H9 (cell line): ENCODE data around the gene AP2A1. TPM values are rescaled to one million over a fixed set of nuclear protein-coding genes. Genes with fewer than 3 reads are reported as not detected.

Experiments
- DNase-seq: peaks from one replicate; pipeline ENCODE4 v3.0.0-alpha.2; 2017
- H2AFZ ChIP-seq: one replicate; pipeline ENCODE4 v1.6.1; 2013; ENCODE audit warnings: mild to moderate bottlenecking, low read length, control low read depth, moderate library complexity
- H2AK5ac ChIP-seq: 2 replicates; pipeline ENCODE4 v1.6.1; 2013; ENCODE audit warnings: low read length, control low read depth, mixed read lengths; ENCODE audit not compliant: insufficient read length
- H2BK120ac ChIP-seq: one replicate; pipeline ENCODE4 v1.6.1; 2013; ENCODE audit warnings: low read depth, mild to moderate bottlenecking, low read length, control low read depth, inconsistent platforms; ENCODE audit not compliant: poor library complexity, severe bottlenecking
- H2BK12ac ChIP-seq: 2 replicates; pipeline ENCODE4 v1.6.1; 2013; ENCODE audit warnings: low read length, control low read depth, mixed read lengths, low read depth; ENCODE audit not compliant: insufficient read length
- H2BK15ac ChIP-seq: 2 replicates; pipeline ENCODE4 v1.6.1; 2013; ENCODE audit warnings: low read depth, low read length, control low read depth
- H2BK20ac ChIP-seq: one replicate; pipeline ENCODE4 v1.6.1; 2013; ENCODE audit warnings: low read depth, mild to moderate bottlenecking, low read length, control low read depth, inconsistent platforms; ENCODE audit not compliant: poor library complexity, severe bottlenecking
- H2BK5ac ChIP-seq: 2 replicates; pipeline ENCODE4 v1.6.1; 2013; ENCODE audit warnings: low read length, control low read depth, mixed read lengths; ENCODE audit not compliant: insufficient read length
- H3K14ac ChIP-seq: 2 replicates; pipeline ENCODE4 v1.6.1; 2013; ENCODE audit warnings: low read length, control low read depth; ENCODE audit not compliant: insufficient read depth
- H3K18ac ChIP-seq: 2 replicates; pipeline ENCODE4 v1.6.1; 2013; ENCODE audit warnings: low read depth, mild to moderate bottlenecking, mixed read lengths, low read length, control low read depth; ENCODE audit not compliant: insufficient read length
- H3K23ac ChIP-seq: 2 replicates; pipeline ENCODE4 v1.6.1; 2013; ENCODE audit warnings: low read length, control low read depth, mixed read lengths, low read depth; ENCODE audit not compliant: insufficient read length
- H3K23me2 ChIP-seq: 2 replicates; pipeline ENCODE4 v1.6.1; 2013; ENCODE audit warnings: low read depth, mild to moderate bottlenecking, mixed read lengths, low read length, control low read depth; ENCODE audit not compliant: insufficient read length, poor library complexity, severe bottlenecking
- H3K27ac ChIP-seq: 2 replicates; pipeline ENCODE4 v1.5.1; 2013; ENCODE audit warnings: low read length, control low read depth, mixed read lengths, low read depth; ENCODE audit not compliant: insufficient read length
- H3K27me3 ChIP-seq: 2 replicates; pipeline ENCODE4 v1.6.1; 2013; ENCODE audit warnings: low read length, control low read depth, inconsistent platforms; ENCODE audit not compliant: insufficient read depth
- H3K4ac ChIP-seq: 2 replicates; pipeline ENCODE4 v1.6.1; 2013; ENCODE audit warnings: low read depth, mild to moderate bottlenecking, control low read depth, inconsistent platforms, low read length, moderate library complexity
- H3K4me1 ChIP-seq: 2 replicates; pipeline ENCODE4 v1.6.1; 2013; ENCODE audit warnings: low read length, control low read depth, inconsistent platforms; ENCODE audit not compliant: insufficient read depth
- H3K4me2 ChIP-seq: 2 replicates; pipeline ENCODE4 v1.6.1; 2013; ENCODE audit warnings: low read length, control low read depth, mixed read lengths; ENCODE audit not compliant: insufficient read length, insufficient read depth
- H3K56ac ChIP-seq: 2 replicates; pipeline ENCODE4 v1.6.1; 2013; ENCODE audit warnings: low read depth, mild to moderate bottlenecking, mixed read lengths, low read length, control low read depth; ENCODE audit not compliant: insufficient read length
- H3K79me1 ChIP-seq: 2 replicates; pipeline ENCODE4 v1.6.1; 2013; ENCODE audit warnings: low read depth, mild to moderate bottlenecking, moderate library complexity, low read length, control low read depth, inconsistent platforms; ENCODE audit not compliant: insufficient read depth, poor library complexity, severe bottlenecking
- H3K79me2 ChIP-seq: 2 replicates; pipeline ENCODE4 v1.6.1; 2013; ENCODE audit warnings: low read length, control low read depth, inconsistent platforms; ENCODE audit not compliant: insufficient read depth
- H3K9ac ChIP-seq: 2 replicates; pipeline ENCODE4 v1.6.1; 2013; ENCODE audit warnings: low read length, control low read depth, mixed read lengths; ENCODE audit not compliant: insufficient read length; ENCODE audit errors: extremely low read depth
- H3K9me3 ChIP-seq: one replicate; pipeline ENCODE4 v1.6.1; 2013; ENCODE audit warnings: low read depth, low read length, inconsistent platforms; ENCODE audit not compliant: control insufficient read depth
- H3T11ph ChIP-seq: one replicate; pipeline ENCODE4 v1.6.1; 2013; ENCODE audit warnings: mild to moderate bottlenecking, low read length, control low read depth, inconsistent platforms
- H4K20me1 ChIP-seq: one replicate; pipeline ENCODE4 v1.6.1; 2013; ENCODE audit not compliant: control insufficient read depth, insufficient read length, insufficient read depth
- H4K5ac ChIP-seq: 2 replicates; pipeline ENCODE4 v1.6.1; 2013; ENCODE audit warnings: low read depth, mild to moderate bottlenecking, mixed read lengths, low read length, control low read depth; ENCODE audit not compliant: insufficient read length
- H4K8ac ChIP-seq: replicated peaks from 2 replicates; pipeline ENCODE4 v1.6.1; 2013; ENCODE audit warnings: low read length, control low read depth, mixed read lengths, low read depth; ENCODE audit not compliant: insufficient read length
- H4K91ac ChIP-seq: 2 replicates; pipeline ENCODE4 v1.6.1; 2013; ENCODE audit warnings: low read depth, mild to moderate bottlenecking, moderate library complexity, mixed read lengths, low read length, control low read depth; ENCODE audit not compliant: insufficient read length
- H3K27ac Mint-ChIP-seq, 3 experiments: 2 replicates in 2 of 3; 3 replicates in 1 of 3; pipeline ENCODE4 v1.8.0; 2020 to 2021; ENCODE audit warnings: mixed read lengths in 3 of 3, mild to moderate bottlenecking in 1 of 3, moderate library complexity in 1 of 3
- H3K27me3 Mint-ChIP-seq: 2 replicates; pipeline ENCODE4 v1.8.0; 2021; ENCODE audit warnings: low read depth, mild to moderate bottlenecking, moderate library complexity, mixed read lengths
- H3K36me3 Mint-ChIP-seq, 3 experiments: 2 replicates in 2 of 3; 3 replicates in 1 of 3; pipeline ENCODE4 v1.8.0; 2020 to 2021; ENCODE audit warnings: low read depth in 3 of 3, mixed read lengths in 3 of 3; ENCODE audit not compliant: insufficient read depth in 1 of 3
- H3K4me1 Mint-ChIP-seq, 2 experiments: 2 replicates each; pipeline ENCODE4 v1.8.0; 2020; ENCODE audit warnings: mixed read lengths in 2 of 2
- H3K4me3 Mint-ChIP-seq, 2 experiments: 2 replicates in 1 of 2; 3 replicates in 1 of 2; pipeline ENCODE4 v1.8.0; 2020 to 2021; ENCODE audit warnings: mild to moderate bottlenecking in 2 of 2, mixed read lengths in 2 of 2, moderate library complexity in 1 of 2
- H3K9me3 Mint-ChIP-seq, 2 experiments: 2 replicates in 1 of 2; 3 replicates in 1 of 2; pipeline ENCODE4 v1.8.0; 2020; ENCODE audit warnings: mild to moderate bottlenecking in 2 of 2, mixed read lengths in 2 of 2, moderate library complexity in 1 of 2
- WGBS: extraction: QIAGEN DNeasy Blood & Tissue Kit; methylation state at CpG from one replicate; pipeline ENCODE4 v1.1.7; 2013; ENCODE audit warnings: missing lambda C conversion rate, low lambda C conversion rate, mixed read lengths; ENCODE audit not compliant: insufficient read length; ENCODE audit errors: extremely low coverage; 5-methylcytosine and 5-hydroxymethylcytosine counted together
- total RNA-seq: library from RNA; stranded (reverse); gene quantifications from 2 replicates; pipeline ENCODE4 v1.2.1, GENCODE V29; 2021
- TF ChIP-seq, protein P1 (sequence below): fragments of 200-600 bp; sonication (generic); conservative IDR thresholded peaks from 3 replicates; pipeline ENCODE4 v1.8.0; 2021; ENCODE audit warnings: antibody characterized with exemption, mild to moderate bottlenecking

Gene AP2A1
- total RNA-seq, 1 experiment from 2014 or later, result 108 TPM

DNA sequence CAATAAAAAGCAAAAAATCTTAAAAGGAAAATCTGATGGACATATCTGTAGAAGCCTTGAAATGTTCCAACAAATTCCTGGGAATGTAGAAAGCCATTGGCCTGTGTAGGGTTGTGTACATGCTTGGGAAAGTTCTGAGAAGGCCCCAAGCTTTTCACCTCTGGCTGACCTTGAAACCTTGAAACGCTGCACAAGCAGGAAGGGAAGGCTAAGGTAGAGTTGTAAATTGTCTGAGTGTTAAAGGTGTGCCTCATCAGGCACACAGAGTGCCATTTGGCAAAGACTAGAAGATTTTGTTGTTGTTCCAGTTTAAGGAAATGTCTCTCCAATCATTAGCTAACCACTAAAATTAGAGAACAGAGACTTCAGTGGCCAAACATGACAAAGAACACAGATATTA is 14.1 kb upstream of the AP2A1 start:
- H3K4me3 Mint-ChIP-seq, result no peak overlapping the region
- TF ChIP-seq, protein P1, sequence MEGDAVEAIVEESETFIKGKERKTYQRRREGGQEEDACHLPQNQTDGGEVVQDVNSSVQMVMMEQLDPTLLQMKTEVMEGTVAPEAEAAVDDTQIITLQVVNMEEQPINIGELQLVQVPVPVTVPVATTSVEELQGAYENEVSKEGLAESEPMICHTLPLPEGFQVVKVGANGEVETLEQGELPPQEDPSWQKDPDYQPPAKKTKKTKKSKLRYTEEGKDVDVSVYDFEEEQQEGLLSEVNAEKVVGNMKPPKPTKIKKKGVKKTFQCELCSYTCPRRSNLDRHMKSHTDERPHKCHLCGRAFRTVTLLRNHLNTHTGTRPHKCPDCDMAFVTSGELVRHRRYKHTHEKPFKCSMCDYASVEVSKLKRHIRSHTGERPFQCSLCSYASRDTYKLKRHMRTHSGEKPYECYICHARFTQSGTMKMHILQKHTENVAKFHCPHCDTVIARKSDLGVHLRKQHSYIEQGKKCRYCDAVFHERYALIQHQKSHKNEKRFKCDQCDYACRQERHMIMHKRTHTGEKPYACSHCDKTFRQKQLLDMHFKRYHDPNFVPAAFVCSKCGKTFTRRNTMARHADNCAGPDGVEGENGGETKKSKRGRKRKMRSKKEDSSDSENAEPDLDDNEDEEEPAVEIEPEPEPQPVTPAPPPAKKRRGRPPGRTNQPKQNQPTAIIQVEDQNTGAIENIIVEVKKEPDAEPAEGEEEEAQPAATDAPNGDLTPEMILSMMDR, result no peak
- Histone ChIP-seq H2BK120ac (no peak overlapping the region), H3K27ac (no peak overlapping the region), H2BK20ac (no peak overlapping the region), H3K23ac (no peak overlapping the region), H2BK5ac (no peak overlapping the region), H2AFZ (no peak overlapping the region), H3K79me1 (no peaks in the 10 kb centered on the region), H3K23me2 (no peaks in the 10 kb centered on the region), H2BK15ac (no peak overlapping the region), H4K5ac (no peak overlapping the region), H4K20me1 (no peaks in the 10 kb centered on the region), H3K4me2 (no peak overlapping the region), H3K14ac (no peak overlapping the region), H3K9me3 (no peaks in the 10 kb centered on the region), H2BK12ac (no peak overlapping the region), H3K56ac (no peak overlapping the region), H3K18ac (no peak overlapping the region), H4K91ac (no peak overlapping the region), H3K4ac (no peak overlapping the region), H3K79me2 (no peaks in the 10 kb centered on the region), H4K8ac (no peak overlapping the region), H3K27me3 (no peaks in the 10 kb centered on the region), H3K9ac (no peak overlapping the region), H2AK5ac (no peak overlapping the region), H3K4me1 (peaks cover 2% of the 10 kb centered on the region), H3T11ph (no peak overlapping the region)
- no peak overlapping the region for H3K27ac Mint-ChIP-seq
- H3K27me3 Mint-ChIP-seq, result peaks cover 7% of the 10 kb centered on the region
- WGBS, result no CpG with 5 or more reads among the region's 1 CpG
- DNase-seq, result no peak
- no peaks in the 10 kb centered on the region; a peak in 1 of 7 replicates for H3K36me3 Mint-ChIP-seq
- peaks cover 3% of the 10 kb centered on the region in 2 experiments; a peak in 3 of 4 replicates for H3K4me1 Mint-ChIP-seq
- peaks cover 17 to 21% of the 10 kb centered on the region in 2 experiments; a peak in 4 of 5 replicates for H3K9me3 Mint-ChIP-seq
